ENCODE results near the gene KCNK6.
"Not testable (repeated sequence)": the region's sequence is repeated elsewhere in the genome, so short reads cannot be mapped to it uniquely, and the experiment has no call there.

Gene KCNK6

DNA sequence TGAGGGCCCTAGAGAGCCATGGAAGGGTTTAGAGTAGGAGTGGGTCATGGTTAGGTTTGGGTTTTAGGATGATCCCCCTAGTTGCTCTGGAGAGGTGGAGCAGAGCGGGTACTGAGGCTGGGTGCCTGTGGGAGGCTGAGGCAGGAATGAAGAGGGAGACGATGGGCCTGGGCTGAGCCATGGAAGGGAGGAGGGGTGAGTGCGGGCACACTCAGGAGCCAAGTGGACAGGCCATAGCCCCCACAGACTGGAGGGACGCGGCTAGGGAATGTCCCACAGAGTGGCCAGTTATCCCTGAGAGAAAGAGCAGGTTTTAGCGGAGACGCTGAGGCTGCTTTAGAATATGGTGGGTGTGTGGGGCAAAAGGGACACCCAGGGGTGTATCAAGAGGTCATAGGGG lies 10.0 kb downstream of the KCNK6 start:
- ChIA-PET CTCF (no interaction called here), POLR2A (ENCODE audit: low non-redundant PET) (no interaction called here)
- peak overlapping the region; percentile 17; the same call in 1 of the 2 replicates for H3K27ac ChIP-seq
- TF ChIP-seq, protein P1, sequence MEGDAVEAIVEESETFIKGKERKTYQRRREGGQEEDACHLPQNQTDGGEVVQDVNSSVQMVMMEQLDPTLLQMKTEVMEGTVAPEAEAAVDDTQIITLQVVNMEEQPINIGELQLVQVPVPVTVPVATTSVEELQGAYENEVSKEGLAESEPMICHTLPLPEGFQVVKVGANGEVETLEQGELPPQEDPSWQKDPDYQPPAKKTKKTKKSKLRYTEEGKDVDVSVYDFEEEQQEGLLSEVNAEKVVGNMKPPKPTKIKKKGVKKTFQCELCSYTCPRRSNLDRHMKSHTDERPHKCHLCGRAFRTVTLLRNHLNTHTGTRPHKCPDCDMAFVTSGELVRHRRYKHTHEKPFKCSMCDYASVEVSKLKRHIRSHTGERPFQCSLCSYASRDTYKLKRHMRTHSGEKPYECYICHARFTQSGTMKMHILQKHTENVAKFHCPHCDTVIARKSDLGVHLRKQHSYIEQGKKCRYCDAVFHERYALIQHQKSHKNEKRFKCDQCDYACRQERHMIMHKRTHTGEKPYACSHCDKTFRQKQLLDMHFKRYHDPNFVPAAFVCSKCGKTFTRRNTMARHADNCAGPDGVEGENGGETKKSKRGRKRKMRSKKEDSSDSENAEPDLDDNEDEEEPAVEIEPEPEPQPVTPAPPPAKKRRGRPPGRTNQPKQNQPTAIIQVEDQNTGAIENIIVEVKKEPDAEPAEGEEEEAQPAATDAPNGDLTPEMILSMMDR (conservative IDR thresholded peaks at IDR 0.05; ENCODE audit: low read depth), result no peak
- DNase-seq (ENCODE audit: low spot score), result no peak

DNA sequence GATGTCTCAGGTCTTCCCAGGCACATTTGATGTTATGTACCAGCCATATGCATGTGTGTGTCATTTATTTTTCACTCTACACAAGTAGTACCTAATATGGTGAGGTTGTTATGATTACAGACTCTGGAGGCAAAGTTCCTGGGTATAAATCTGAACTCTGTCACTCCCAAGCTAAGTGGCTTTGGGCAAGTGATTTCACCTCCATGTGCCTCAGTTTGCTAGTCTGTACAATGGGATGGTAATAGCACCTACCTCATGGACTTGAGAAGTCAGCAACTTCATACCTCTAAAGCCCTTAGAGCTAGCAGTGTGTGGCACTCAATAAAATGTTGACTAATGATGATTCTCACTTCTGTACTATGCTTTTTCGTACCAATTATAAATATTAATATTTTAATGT lies 12.1 kb downstream of the KCNK6 start:
- CTCF ChIA-PET, result no interaction called here
- TF ChIP-seq, protein P1 (conservative IDR thresholded peaks at IDR 0.05; ENCODE audit: low read depth), result no peak
- POLR2A ChIA-PET (ENCODE audit: low non-redundant PET), result no interaction called here
- DNase-seq (ENCODE audit: low spot score), result no peak
- no peak overlapping the region for H3K27ac ChIP-seq

DNA sequence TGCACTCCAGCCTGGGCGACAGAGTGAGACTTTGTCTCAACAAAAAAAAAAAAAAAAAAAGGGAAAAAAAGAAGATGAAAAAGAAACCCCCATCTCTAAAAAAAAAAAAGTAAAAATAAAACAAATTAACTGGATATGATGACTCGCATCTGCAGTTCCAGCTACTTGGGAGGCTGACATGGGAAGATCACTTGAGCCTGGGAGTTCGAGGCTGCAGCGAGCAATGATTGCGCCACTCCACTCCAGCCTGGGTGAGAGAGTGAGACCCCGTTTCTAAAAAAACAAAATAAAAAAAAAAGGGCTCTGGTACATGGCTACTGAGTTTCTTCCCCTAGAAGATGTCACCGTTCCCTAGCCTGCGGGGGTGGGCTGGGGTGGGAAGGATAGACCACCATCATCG lies 13.6 kb downstream of the KCNK6 start:
- no peak for DNase-seq (ENCODE audit: low spot score)
- TF ChIP-seq, protein P1 (conservative IDR thresholded peaks at IDR 0.05; ENCODE audit: low read depth), result no peak
- CTCF ChIA-PET, result interaction anchor here (1.2 to 1.5 kb wide), 2 partner anchors 89 to 100 kb away, joined by 3 to 11 read pairs; no protein-coding TSS in a partner anchor
- POLR2A ChIA-PET (ENCODE audit: low non-redundant PET), result no interaction called here
- H3K27ac ChIP-seq, result 0 out of 2 replicates have a peak overlapping the region, but pooled peaks have one; percentile 94

DNA sequence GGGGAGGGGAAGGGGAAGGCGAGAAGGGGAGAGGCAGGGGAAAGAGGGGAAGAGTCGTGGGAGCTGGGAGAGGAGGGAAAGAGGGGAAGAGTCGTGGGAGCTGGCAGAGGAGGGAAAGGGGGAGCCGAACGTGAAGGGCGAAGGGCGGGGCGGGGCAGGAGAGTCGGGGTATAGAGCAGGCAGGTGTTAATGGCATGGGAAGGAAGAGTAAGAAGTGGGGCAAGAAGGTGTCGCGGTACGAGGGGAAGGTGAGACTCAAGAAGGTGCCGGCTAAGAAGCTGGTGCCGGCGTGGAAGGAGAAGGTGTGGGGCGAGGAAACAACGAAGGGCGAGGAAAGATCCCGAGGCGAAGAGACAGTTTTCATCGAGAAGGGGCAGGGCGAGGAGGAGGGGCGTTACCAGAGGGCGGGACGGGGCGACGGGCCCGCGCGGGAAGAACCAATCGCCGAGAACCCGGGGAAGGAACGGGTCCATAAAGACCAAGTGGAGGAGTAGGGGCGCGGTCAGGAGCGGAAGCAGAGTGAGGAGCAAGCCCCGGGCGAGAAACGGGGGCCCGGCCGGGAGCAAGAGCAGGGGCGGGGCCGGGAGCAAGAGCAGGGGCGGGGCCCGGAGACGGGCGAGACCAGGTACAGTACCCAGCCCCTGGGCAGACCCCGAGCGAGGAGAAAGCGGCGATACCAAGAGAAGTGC lies 16.4 kb downstream of the KCNK6 start:
- ChIA-PET POLR2A (ENCODE audit: low non-redundant PET) (interaction anchor here (0.6 to 1.0 kb wide), 3 partner anchors 32 to 93 kb away, joined by 3 to 7 read pairs (median 4); partner anchors contain the start of genes GGN and SPRED3), CTCF (interaction anchor here (0.6 to 1.5 kb wide), 7 partner anchors 26 to 420 kb away, joined by 3 to 12 read pairs (median 3); no protein-coding TSS in a partner anchor)
- TF ChIP-seq, protein P1 (conservative IDR thresholded peaks at IDR 0.05; ENCODE audit: low read depth), result no peak
- DNase-seq (ENCODE audit: low spot score), result peak; percentile 96
- H3K27ac ChIP-seq, result peak overlapping the region; percentile 94

DNA sequence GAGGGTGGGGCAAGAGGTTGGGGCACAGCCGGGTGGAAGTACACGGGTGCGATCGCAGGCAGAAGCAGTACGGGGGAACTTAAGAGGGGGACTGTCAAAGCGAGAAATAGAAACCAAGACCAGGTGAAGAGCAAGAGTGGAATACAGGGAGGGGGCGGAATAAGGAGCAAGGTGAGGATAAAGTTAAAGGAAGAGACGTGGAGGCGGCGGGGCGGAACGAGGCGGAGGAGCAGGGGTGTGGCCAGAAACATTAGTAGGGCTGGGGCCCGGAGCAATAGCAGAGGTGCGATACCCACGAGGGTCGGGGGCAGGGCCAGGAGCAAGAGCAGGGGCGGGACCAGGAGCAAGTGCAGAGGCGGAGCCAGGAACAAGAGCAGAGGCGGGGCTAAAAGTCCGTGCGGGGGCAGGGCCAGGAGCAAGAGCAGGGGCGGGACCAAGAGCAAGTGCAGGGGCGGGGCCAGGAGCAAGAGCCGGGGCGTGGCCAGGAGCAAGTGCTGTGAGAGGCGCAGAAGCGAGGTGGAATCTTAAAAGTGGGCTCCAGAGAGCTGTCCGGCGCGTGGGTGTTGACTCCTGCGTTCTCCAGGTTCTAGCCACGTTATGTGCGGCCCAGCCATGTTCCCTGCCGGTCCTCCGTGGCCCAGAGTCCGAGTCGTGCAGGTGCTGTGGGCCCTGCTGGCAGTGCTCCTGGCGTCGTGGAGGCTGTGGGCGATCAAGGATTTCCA lies 17.2 kb downstream of the KCNK6 start:
- TF ChIP-seq, protein P1 (conservative IDR thresholded peaks at IDR 0.05; ENCODE audit: low read depth), result no peak
- ChIA-PET POLR2A (ENCODE audit: low non-redundant PET) (no interaction called here), CTCF (interaction anchor here (1.0 kb wide), 1 partner anchor 26 kb away, joined by 3 read pairs; no protein-coding TSS in a partner anchor)
- peak; percentile 91 for DNase-seq (ENCODE audit: low spot score)
- peak overlapping the region; percentile 94 for H3K27ac ChIP-seq

DNA sequence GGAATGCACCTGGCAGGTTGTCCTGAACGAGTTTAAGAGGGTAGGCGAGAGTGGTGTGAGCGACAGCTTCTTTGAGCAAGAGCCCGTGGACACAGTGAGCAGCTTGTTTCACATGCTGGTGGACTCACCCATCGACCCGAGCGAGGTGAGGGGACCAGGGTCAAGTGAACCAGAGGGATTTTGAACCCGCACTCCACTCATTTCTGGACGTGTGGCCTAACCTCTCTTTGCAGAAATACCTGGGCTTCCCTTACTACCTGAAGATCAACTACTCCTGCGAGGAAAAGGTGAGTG lies 17.7 kb downstream of the KCNK6 start:
- POLR2A ChIA-PET (ENCODE audit: low non-redundant PET), result no interaction called here
- CTCF ChIA-PET, result no interaction called here
- DNase-seq (ENCODE audit: low spot score), result no peak
- H3K27ac ChIP-seq, result peak overlapping the region; percentile 94
- TF ChIP-seq, protein P1 (conservative IDR thresholded peaks at IDR 0.05; ENCODE audit: low read depth), result no peak

DNA sequence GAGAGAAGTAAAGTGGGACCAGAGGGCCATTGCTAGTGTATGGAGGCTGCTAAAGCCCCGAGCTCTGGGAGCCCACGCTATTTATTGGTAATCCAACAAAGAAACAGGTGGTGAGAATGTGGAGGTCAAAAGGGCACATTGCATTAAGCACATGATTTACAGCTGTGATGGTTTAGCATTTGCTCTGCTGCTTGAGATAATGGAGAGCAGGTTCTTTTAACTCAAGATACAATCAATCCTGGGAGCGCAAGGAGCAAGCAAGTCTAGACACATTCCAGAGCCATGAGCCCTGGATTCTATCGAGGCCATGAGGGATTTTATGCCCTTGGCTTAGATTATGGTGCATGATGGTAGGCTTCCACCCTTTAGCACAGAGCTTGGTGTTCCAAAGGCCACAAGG lies 19.4 kb downstream of the KCNK6 start:
- CTCF ChIA-PET, result interaction anchor here (0.7 kb wide), 2 partner anchors 15 to 70 kb away, joined by 3 read pairs; no protein-coding TSS in a partner anchor
- DNase-seq (ENCODE audit: low spot score); POLR2A ChIA-PET (ENCODE audit: low non-redundant PET): not testable (repeated sequence)
- 0 out of 2 replicates have a peak overlapping the region, but pooled peaks have one; percentile 36 for H3K27ac ChIP-seq

Data from RWPE1 (cell line).